NT2/D1 (cell line): ENCODE data around the gene RSPO3.

Source experiments
- YY1 ChIP-seq: IDR thresholded peaks from 2 replicates; pipeline ENCODE4 v1.6.1; 2011; ENCODE audit not compliant: insufficient read length, insufficient read depth
- ZNF274 ChIP-seq: IDR thresholded peaks from 2 replicates; pipeline ENCODE4 v1.6.1; 2011; ENCODE audit warnings: mild to moderate bottlenecking, low read depth, low read length

GRCh38 chr6:127177923-127178231, 59.4 kb downstream of the RSPO3 start:
- no peak for TF ChIP-seq ZNF274
- TF ChIP-seq YY1 = no peak
